ENCODE results near the gene MED13.
A peak's percentile ranks its signal among the peaks of the same experiment; 100 is the strongest.

MED13 gene

GRCh38 chr17:62064791-62065563 lies at the start of gene MED13:
Gene MED13, minus strand, starts transcription at chr17:62065278. Its CDS starts 73 bp downstream, at chr17:62065205.
- H3K4me1 ChIP-seq (ENCODE audit: control insufficient read depth in 5 of 5, insufficient read depth in 5 of 5, low read length in 5 of 5), result peaks cover 0 to 33% (median 31%) of the 10 kb centered on the region in 5 donors
- no peaks in the 10 kb centered on the region for H3K27me3 ChIP-seq (ENCODE audit: control insufficient read depth in 5 of 5, insufficient read depth in 4 of 5, low read length in 5 of 5)
- H3K9ac ChIP-seq (ENCODE audit: low read length in 5 of 5), result peak within 1 kb of the TSS; percentile 99 to 100 (median 100)
- peak within 1 kb of the TSS; percentile 98 for H3K27ac ChIP-seq (ENCODE audit: low read depth, low read length)
- peak within 1 kb of the TSS; percentile 87 to 99 (median 98) for H3K4me3 ChIP-seq (ENCODE audit: low read depth in 1 of 5, low read length in 5 of 5)
- no peaks in the 10 kb centered on the region for H3K9me3 ChIP-seq (ENCODE audit: control insufficient read depth in 5 of 5, low read length in 5 of 5)
- peaks cover 0 to 6% (median 4%) of the 10 kb centered on the region in 5 donors for H3K36me3 ChIP-seq (ENCODE audit: control insufficient read depth in 5 of 5, insufficient read depth in 5 of 5, low read length in 5 of 5)

GRCh38 chr17:62112229-62112628 lies 47.2 kb upstream of the MED13 start:
- no peak overlapping the region for H3K27ac ChIP-seq (ENCODE audit: low read depth, low read length)
- peaks cover 0 to 3% (median 0%) of the 10 kb centered on the region in 5 donors for H3K27me3 ChIP-seq (ENCODE audit: control insufficient read depth in 5 of 5, insufficient read depth in 4 of 5, low read length in 5 of 5)
- no peak overlapping the region for H3K4me3 ChIP-seq (ENCODE audit: low read depth in 1 of 5, low read length in 5 of 5)
- H3K4me1 ChIP-seq (ENCODE audit: control insufficient read depth in 5 of 5, insufficient read depth in 5 of 5, low read length in 5 of 5), result no peaks in the 10 kb centered on the region
- H3K9me3 ChIP-seq (ENCODE audit: control insufficient read depth in 5 of 5, low read length in 5 of 5), result peaks cover 0 to 2% (median 0%) of the 10 kb centered on the region in 5 donors
- no peaks in the 10 kb centered on the region for H3K36me3 ChIP-seq (ENCODE audit: control insufficient read depth in 5 of 5, insufficient read depth in 5 of 5, low read length in 5 of 5)
- no peak overlapping the region for H3K9ac ChIP-seq (ENCODE audit: low read length in 5 of 5)

- Histone ChIP-seq H3K9ac (ENCODE audit: low read length in 5 of 5) (no peak overlapping the region), H3K27ac (ENCODE audit: low read depth, low read length) (no peak overlapping the region)
Observed at GRCh38 chr17:62111562-62112171, 46.6 kb upstream of the MED13 start.

GRCh38 chr17:62110923-62111484 lies 45.9 kb upstream of the MED13 start:
- no peak overlapping the region for H3K27ac ChIP-seq (ENCODE audit: low read depth, low read length)
- H3K9ac ChIP-seq (ENCODE audit: low read length in 5 of 5), result no peak overlapping the region
- H3K4me1 ChIP-seq (ENCODE audit: control insufficient read depth in 5 of 5, insufficient read depth in 5 of 5, low read length in 5 of 5), result no peaks in the 10 kb centered on the region
- H3K36me3 ChIP-seq (ENCODE audit: control insufficient read depth in 5 of 5, insufficient read depth in 5 of 5, low read length in 5 of 5), result no peaks in the 10 kb centered on the region
- peaks cover 0 to 2% (median 0%) of the 10 kb centered on the region in 5 donors for H3K9me3 ChIP-seq (ENCODE audit: control insufficient read depth in 5 of 5, low read length in 5 of 5)
- H3K4me3 ChIP-seq (ENCODE audit: low read depth in 1 of 5, low read length in 5 of 5), result no peak overlapping the region
- H3K27me3 ChIP-seq (ENCODE audit: control insufficient read depth in 5 of 5, insufficient read depth in 4 of 5, low read length in 5 of 5), result peaks cover 0 to 3% (median 0%) of the 10 kb centered on the region in 5 donors

More at GRCh38 chr17:62111562-62112171, 46.6 kb upstream of the MED13 start:
- Histone ChIP-seq H3K36me3 (ENCODE audit: control insufficient read depth in 5 of 5, insufficient read depth in 5 of 5, low read length in 5 of 5) (no peaks in the 10 kb centered on the region), H3K27me3 (ENCODE audit: control insufficient read depth in 5 of 5, insufficient read depth in 4 of 5, low read length in 5 of 5) (peaks cover 0 to 3% (median 0%) of the 10 kb centered on the region in 5 donors), H3K4me1 (ENCODE audit: control insufficient read depth in 5 of 5, insufficient read depth in 5 of 5, low read length in 5 of 5) (no peaks in the 10 kb centered on the region), H3K4me3 (ENCODE audit: low read depth in 1 of 5, low read length in 5 of 5) (no peak overlapping the region), H3K9me3 (ENCODE audit: control insufficient read depth in 5 of 5, low read length in 5 of 5) (peaks cover 0 to 2% (median 0%) of the 10 kb centered on the region in 5 donors)

- Histone ChIP-seq H3K9ac (ENCODE audit: low read length in 5 of 5) (no peak overlapping the region), H3K9me3 (ENCODE audit: control insufficient read depth in 5 of 5, low read length in 5 of 5) (peaks cover 0 to 2% (median 0%) of the 10 kb centered on the region in 5 donors), H3K4me1 (ENCODE audit: control insufficient read depth in 5 of 5, insufficient read depth in 5 of 5, low read length in 5 of 5) (no peaks in the 10 kb centered on the region), H3K27ac (ENCODE audit: low read depth, low read length) (no peak overlapping the region), H3K4me3 (ENCODE audit: low read depth in 1 of 5, low read length in 5 of 5) (no peak overlapping the region), H3K36me3 (ENCODE audit: control insufficient read depth in 5 of 5, insufficient read depth in 5 of 5, low read length in 5 of 5) (no peaks in the 10 kb centered on the region), H3K27me3 (ENCODE audit: control insufficient read depth in 5 of 5, insufficient read depth in 4 of 5, low read length in 5 of 5) (peaks cover 0 to 4% (median 0%) of the 10 kb centered on the region in 5 donors)
Observed at GRCh38 chr17:62109924-62110323, 44.8 kb upstream of the MED13 start.

- Histone ChIP-seq H3K4me3 (ENCODE audit: low read depth in 1 of 5, low read length in 5 of 5) (no peak overlapping the region), H3K9ac (ENCODE audit: low read length in 5 of 5) (no peak overlapping the region), H3K36me3 (ENCODE audit: control insufficient read depth in 5 of 5, insufficient read depth in 5 of 5, low read length in 5 of 5) (no peaks in the 10 kb centered on the region), H3K9me3 (ENCODE audit: control insufficient read depth in 5 of 5, low read length in 5 of 5) (peaks cover 0 to 2% (median 0%) of the 10 kb centered on the region in 5 donors), H3K4me1 (ENCODE audit: control insufficient read depth in 5 of 5, insufficient read depth in 5 of 5, low read length in 5 of 5) (no peaks in the 10 kb centered on the region), H3K27ac (ENCODE audit: low read depth, low read length) (no peak overlapping the region), H3K27me3 (ENCODE audit: control insufficient read depth in 5 of 5, insufficient read depth in 4 of 5, low read length in 5 of 5) (peaks cover 0 to 4% (median 0%) of the 10 kb centered on the region in 5 donors)
Observed at GRCh38 chr17:62109378-62109902, 44.4 kb upstream of the MED13 start.

- H3K36me3 ChIP-seq (ENCODE audit: control insufficient read depth in 5 of 5, insufficient read depth in 5 of 5, low read length in 5 of 5), result no peaks in the 10 kb centered on the region
- H3K9me3 ChIP-seq (ENCODE audit: control insufficient read depth in 5 of 5, low read length in 5 of 5), result no peaks in the 10 kb centered on the region
- no peak overlapping the region for H3K27ac ChIP-seq (ENCODE audit: low read depth, low read length)
- H3K4me1 ChIP-seq (ENCODE audit: control insufficient read depth in 5 of 5, insufficient read depth in 5 of 5, low read length in 5 of 5), result no peaks in the 10 kb centered on the region
- no peak overlapping the region for H3K4me3 ChIP-seq (ENCODE audit: low read depth in 1 of 5, low read length in 5 of 5)
- no peak overlapping the region for H3K9ac ChIP-seq (ENCODE audit: low read length in 5 of 5)
- peaks cover 0 to 4% (median 0%) of the 10 kb centered on the region in 5 donors for H3K27me3 ChIP-seq (ENCODE audit: control insufficient read depth in 5 of 5, insufficient read depth in 4 of 5, low read length in 5 of 5)
Observed at GRCh38 chr17:62105861-62106260, 40.8 kb upstream of the MED13 start.

- no peaks in the 10 kb centered on the region for H3K36me3 ChIP-seq (ENCODE audit: control insufficient read depth in 5 of 5, insufficient read depth in 5 of 5, low read length in 5 of 5)
- H3K9ac ChIP-seq (ENCODE audit: low read length in 5 of 5), result no peak overlapping the region
- H3K27me3 ChIP-seq (ENCODE audit: control insufficient read depth in 5 of 5, insufficient read depth in 4 of 5, low read length in 5 of 5), result peaks cover 0 to 4% (median 0%) of the 10 kb centered on the region in 5 donors
- no peak overlapping the region for H3K4me3 ChIP-seq (ENCODE audit: low read depth in 1 of 5, low read length in 5 of 5)
- no peak overlapping the region for H3K27ac ChIP-seq (ENCODE audit: low read depth, low read length)
- H3K4me1 ChIP-seq (ENCODE audit: control insufficient read depth in 5 of 5, insufficient read depth in 5 of 5, low read length in 5 of 5), result no peaks in the 10 kb centered on the region
- H3K9me3 ChIP-seq (ENCODE audit: control insufficient read depth in 5 of 5, low read length in 5 of 5), result no peaks in the 10 kb centered on the region
Observed at GRCh38 chr17:62105357-62105756, 40.3 kb upstream of the MED13 start.

- H3K27me3 ChIP-seq (ENCODE audit: control insufficient read depth in 5 of 5, insufficient read depth in 4 of 5, low read length in 5 of 5), result peaks cover 0 to 4% (median 0%) of the 10 kb centered on the region in 5 donors
- no peaks in the 10 kb centered on the region for H3K4me1 ChIP-seq (ENCODE audit: control insufficient read depth in 5 of 5, insufficient read depth in 5 of 5, low read length in 5 of 5)
- H3K9me3 ChIP-seq (ENCODE audit: control insufficient read depth in 5 of 5, low read length in 5 of 5), result no peaks in the 10 kb centered on the region
- H3K36me3 ChIP-seq (ENCODE audit: control insufficient read depth in 5 of 5, insufficient read depth in 5 of 5, low read length in 5 of 5), result no peaks in the 10 kb centered on the region
- H3K4me3 ChIP-seq (ENCODE audit: low read depth in 1 of 5, low read length in 5 of 5), result no peak overlapping the region
- H3K9ac ChIP-seq (ENCODE audit: low read length in 5 of 5), result no peak overlapping the region
- no peak overlapping the region for H3K27ac ChIP-seq (ENCODE audit: low read depth, low read length)
Observed at GRCh38 chr17:62101515-62101914, 36.4 kb upstream of the MED13 start.

GRCh38 chr17:62101090-62101489 lies 36.0 kb upstream of the MED13 start:
- H3K36me3 ChIP-seq (ENCODE audit: control insufficient read depth in 5 of 5, insufficient read depth in 5 of 5, low read length in 5 of 5), result no peaks in the 10 kb centered on the region
- H3K9ac ChIP-seq (ENCODE audit: low read length in 5 of 5), result no peak overlapping the region
- H3K4me1 ChIP-seq (ENCODE audit: control insufficient read depth in 5 of 5, insufficient read depth in 5 of 5, low read length in 5 of 5), result no peaks in the 10 kb centered on the region
- no peak overlapping the region for H3K4me3 ChIP-seq (ENCODE audit: low read depth in 1 of 5, low read length in 5 of 5)
- H3K27me3 ChIP-seq (ENCODE audit: control insufficient read depth in 5 of 5, insufficient read depth in 4 of 5, low read length in 5 of 5), result peaks cover 0 to 4% (median 0%) of the 10 kb centered on the region in 5 donors
- no peaks in the 10 kb centered on the region for H3K9me3 ChIP-seq (ENCODE audit: control insufficient read depth in 5 of 5, low read length in 5 of 5)
- no peak overlapping the region for H3K27ac ChIP-seq (ENCODE audit: low read depth, low read length)

Data from subcutaneous abdominal adipose tissue (tissue), 5 donors.